NCI-H774 (cell line): ENCODE measurements around the gene GAS6.

Experiments
- DNase-seq: peaks from one replicate; lab custom pipeline; 2025; lab: John Stamatoyannopoulos, UW

GAS6 gene

GRCh38 chr13:113770937-113771336, 92.9 kb downstream of the GAS6 start:
- no peak for DNase-seq
